ENCODE data around the gene SMAD2. TPM values are rescaled to one million over a fixed set of nuclear protein-coding genes. Genes with fewer than 3 reads are reported as not detected.
"Not testable (repeated sequence)": the region's sequence is repeated elsewhere in the genome, so short reads cannot be mapped to it uniquely, and the experiment has no call there.

The SMAD2 gene
- total and polyA plus RNA-seq, 11 donors: 13.8 to 113 (median 88.1) TPM

DNA sequence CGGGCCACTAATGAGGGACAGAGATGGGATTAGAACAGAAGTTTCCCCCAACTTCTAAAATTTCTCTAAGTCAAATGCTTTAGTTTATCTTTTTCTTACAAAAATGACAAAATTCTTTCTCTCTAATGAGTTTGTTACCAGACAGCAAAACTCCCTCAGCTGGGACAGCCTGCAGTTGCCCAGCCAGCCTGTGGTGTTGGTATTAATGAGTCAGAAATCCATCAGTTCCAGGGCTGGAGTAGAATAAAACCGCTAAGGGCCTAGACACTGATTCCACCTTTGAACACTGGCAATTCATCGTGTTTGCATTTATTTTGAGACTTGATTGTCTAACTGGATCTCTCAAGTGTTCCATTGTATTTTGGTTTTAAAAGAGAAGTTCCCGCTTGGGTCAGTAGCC is 38.3 kb upstream of the SMAD2 start:
- Histone ChIP-seq H3K4me1 (peaks cover 0 to 7% (median 0%) of the 10 kb centered on the region in 12 donors), H3K36me3 (no peaks in the 10 kb centered on the region), H3K27me3 (peaks cover 0 to 7% (median 0%) of the 10 kb centered on the region in 9 donors), H3K9me3 (no peaks in the 10 kb centered on the region), H3K27ac (no peak overlapping the region), H3K4me3 (no peak overlapping the region)
- WGBS, 4 donors: 84 to 89% (median 85%) methylated on average over 4 of the region's 4 CpGs
- ATAC-seq: no peak
- intact Hi-C loops (cut with DNase I): no loop called here
- no peak for DNase-seq
- TF ChIP-seq, protein P1, sequence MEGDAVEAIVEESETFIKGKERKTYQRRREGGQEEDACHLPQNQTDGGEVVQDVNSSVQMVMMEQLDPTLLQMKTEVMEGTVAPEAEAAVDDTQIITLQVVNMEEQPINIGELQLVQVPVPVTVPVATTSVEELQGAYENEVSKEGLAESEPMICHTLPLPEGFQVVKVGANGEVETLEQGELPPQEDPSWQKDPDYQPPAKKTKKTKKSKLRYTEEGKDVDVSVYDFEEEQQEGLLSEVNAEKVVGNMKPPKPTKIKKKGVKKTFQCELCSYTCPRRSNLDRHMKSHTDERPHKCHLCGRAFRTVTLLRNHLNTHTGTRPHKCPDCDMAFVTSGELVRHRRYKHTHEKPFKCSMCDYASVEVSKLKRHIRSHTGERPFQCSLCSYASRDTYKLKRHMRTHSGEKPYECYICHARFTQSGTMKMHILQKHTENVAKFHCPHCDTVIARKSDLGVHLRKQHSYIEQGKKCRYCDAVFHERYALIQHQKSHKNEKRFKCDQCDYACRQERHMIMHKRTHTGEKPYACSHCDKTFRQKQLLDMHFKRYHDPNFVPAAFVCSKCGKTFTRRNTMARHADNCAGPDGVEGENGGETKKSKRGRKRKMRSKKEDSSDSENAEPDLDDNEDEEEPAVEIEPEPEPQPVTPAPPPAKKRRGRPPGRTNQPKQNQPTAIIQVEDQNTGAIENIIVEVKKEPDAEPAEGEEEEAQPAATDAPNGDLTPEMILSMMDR (IDR thresholded peaks at IDR 0.05): no peak

DNA sequence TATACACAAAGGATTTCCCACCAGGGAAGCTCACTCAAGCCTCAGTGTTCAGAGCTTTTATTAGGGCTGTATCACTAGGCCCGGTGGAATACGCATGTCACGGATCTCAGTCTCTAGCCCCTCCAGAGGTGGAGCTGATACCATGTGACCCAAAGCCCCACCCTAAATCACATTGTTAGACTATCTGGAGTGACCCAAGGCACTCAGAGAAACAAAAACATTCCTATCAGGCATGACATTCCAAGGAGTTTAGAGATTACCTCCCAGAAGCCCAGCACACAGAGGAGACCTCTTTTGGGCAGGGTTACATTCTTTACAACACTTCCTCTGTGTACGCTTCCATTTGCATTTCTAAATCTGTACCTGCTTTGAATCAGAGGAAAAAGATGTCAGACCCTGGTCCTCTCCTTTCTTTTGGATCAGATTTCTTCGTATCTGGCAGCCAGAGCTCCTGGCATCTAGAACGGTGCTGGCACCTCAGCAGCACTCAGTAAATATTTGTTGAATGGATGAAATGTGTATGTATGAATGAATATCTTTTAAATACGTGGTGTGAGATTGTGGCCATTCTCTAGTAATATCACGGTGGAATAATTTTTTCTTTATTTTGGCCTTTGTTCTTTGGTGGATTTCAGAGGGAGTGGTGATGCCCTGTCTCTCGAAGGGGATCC is 37.7 kb upstream of the SMAD2 start:
- Histone ChIP-seq H3K27ac (no peak overlapping the region), H3K4me1 (peaks cover 0 to 7% (median 0%) of the 10 kb centered on the region in 12 donors), H3K36me3 (no peaks in the 10 kb centered on the region), H3K27me3 (peaks cover 0 to 2% (median 0%) of the 10 kb centered on the region in 9 donors), H3K4me3 (no peak overlapping the region), H3K9me3 (peaks cover 0 to under 1% (median 0%) of the 10 kb centered on the region in 12 donors)
- 61 to 70% (median 68%) methylated on average over 9 of the region's 9 CpGs for WGBS, 4 donors
- intact Hi-C loops (cut with DNase I): no loop called here
- no peak for TF ChIP-seq POLR2A (IDR thresholded peaks at IDR 0.05)
- TF ChIP-seq, protein P1 (IDR thresholded peaks at IDR 0.05): no peak
- ATAC-seq (peak in 2 of 4 donors; percentile 42 to 50), DNase-seq (no peak)

DNA sequence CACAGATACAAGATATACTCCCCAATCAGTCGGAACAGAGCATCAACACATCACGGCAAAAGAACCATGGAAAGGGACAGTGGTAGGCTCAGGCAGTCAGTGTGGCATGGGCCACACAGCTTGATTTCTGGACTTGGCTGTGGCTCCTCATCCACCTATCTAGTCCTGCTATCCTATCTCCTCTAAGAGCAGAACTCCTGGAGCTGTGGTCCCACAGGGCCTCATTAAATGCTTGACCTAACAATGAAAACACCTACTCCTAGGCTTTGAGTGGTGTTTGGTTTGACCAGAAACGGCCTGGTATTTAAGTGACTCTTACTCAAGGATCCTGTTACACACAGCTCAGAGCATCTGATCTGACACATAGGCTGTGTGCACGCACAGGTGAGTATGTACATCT is 33.6 kb upstream of the SMAD2 start:
- WGBS, 4 donors: 78 to 90% (median 85%) methylated on average over 4 of the region's 4 CpGs
- no peak overlapping the region for H3K27ac ChIP-seq
- no peak overlapping the region for H3K4me3 ChIP-seq
- ATAC-seq (no peak), DNase-seq (no peak)
- H3K9me3 ChIP-seq: peaks cover 0 to 28% (median 14%) of the 10 kb centered on the region in 12 donors
- TF ChIP-seq, protein P1 (IDR thresholded peaks at IDR 0.05): no peak
- no peak for TF ChIP-seq POLR2A (IDR thresholded peaks at IDR 0.05)
- H3K4me1 ChIP-seq: peaks cover 0 to 4% (median 0%) of the 10 kb centered on the region in 12 donors
- intact Hi-C loops (cut with DNase I): no loop called here
- no peaks in the 10 kb centered on the region for H3K36me3 ChIP-seq
- H3K27me3 ChIP-seq: no peaks in the 10 kb centered on the region

DNA sequence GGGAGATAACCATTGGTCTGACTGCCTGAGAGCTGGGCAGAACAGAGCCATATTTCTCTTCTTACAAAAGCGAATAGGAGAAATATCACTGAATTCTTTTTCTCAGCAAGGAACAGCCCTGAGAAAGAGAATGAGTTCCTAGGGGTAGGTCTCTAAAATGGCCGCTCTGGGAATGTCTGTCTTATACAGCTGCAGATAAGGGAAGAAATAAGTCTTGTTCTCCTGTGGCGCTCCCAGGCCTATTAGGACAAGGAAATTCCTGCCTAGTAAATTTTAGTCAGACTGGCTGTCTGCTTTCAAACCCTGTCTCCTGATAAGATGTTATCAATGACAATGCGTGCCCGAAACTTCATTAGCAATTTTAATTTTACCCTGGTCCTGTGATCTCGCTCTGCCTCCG is 30.5 kb upstream of the SMAD2 start:
- 93 to 96% (median 96%) methylated on average over 7 of the region's 7 CpGs for WGBS, 4 donors
- H3K4me3 ChIP-seq; H3K36me3 ChIP-seq; intact Hi-C loops (cut with DNase I); H3K4me1 ChIP-seq; H3K27ac ChIP-seq; ATAC-seq; DNase-seq; H3K27me3 ChIP-seq: not testable (repeated sequence)
- H3K9me3 ChIP-seq: peaks cover 0 to 28% (median 14%) of the 10 kb centered on the region in 12 donors

All from heart left ventricle (tissue), 16 donors.